ENCODE results near the gene COL24A1.

The COL24A1 gene

DNA sequence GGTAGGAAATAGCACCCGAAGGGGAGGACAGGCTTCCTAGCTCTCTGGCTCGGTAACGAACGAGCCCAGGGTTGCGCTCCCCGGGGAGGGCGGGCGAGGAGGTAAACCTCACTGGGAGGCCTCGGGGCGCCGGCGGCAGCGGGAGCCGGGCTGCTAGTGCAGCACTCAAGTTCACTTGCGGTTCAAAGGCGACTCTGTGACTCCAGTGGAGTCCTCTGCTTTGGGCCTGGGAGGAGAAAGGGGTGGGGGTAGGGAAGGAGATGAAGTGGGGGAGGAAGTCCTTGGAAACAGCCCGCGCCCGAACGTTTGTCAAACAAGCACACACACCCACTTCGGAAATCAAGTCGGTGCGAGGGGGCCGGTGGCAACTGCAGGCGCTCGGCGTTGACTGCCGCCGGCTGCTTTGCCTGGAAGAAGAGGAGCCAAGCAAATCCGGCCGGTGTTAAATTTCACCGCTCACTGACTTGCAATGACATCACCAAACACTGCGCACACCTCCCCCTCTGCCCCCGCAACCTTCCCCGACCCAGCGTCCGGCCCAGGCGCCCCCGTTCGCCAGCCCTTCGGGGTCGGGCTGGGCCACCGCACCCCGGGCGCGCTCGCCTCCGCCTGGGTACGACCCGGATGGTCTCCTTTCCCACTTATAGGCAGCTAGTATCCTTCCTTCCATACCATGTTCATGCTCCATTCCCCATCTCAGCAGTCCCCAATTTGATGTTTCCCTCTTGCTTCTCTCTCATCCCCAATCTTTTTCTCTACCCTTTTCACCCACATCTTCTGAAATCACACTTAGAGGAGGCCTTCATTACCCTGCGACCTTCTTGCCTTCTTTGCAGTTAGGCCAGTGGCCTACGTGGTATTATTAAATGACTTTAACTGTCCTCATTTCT is at the start of gene COL24A1:
TSS of gene COL24A1 (minus strand) at position 207 of the 890 bp plus-strand sequence. CDS start 376 bp downstream, outside the sequence.
- no peak for DNase-seq

DNA sequence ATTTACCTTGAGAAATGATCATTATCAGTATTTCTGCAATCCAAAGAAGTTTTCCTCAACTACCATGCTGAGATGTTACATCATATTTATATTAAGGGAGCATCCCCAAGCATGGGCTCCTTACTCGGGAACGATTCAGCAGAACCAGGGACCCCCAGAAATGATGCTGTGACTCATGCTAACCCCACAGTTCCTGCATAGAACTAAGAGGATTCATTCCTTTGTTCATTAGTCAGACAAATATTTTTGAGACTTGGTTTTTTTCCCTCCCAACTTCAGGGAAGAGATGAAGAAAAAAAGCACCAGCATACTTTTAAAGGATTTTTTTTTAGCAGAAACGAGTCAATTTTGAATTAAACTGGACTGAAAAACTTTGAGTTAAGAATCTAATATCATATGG is 49.2 kb upstream of the COL24A1 start:
- no peak for DNase-seq

DNA sequence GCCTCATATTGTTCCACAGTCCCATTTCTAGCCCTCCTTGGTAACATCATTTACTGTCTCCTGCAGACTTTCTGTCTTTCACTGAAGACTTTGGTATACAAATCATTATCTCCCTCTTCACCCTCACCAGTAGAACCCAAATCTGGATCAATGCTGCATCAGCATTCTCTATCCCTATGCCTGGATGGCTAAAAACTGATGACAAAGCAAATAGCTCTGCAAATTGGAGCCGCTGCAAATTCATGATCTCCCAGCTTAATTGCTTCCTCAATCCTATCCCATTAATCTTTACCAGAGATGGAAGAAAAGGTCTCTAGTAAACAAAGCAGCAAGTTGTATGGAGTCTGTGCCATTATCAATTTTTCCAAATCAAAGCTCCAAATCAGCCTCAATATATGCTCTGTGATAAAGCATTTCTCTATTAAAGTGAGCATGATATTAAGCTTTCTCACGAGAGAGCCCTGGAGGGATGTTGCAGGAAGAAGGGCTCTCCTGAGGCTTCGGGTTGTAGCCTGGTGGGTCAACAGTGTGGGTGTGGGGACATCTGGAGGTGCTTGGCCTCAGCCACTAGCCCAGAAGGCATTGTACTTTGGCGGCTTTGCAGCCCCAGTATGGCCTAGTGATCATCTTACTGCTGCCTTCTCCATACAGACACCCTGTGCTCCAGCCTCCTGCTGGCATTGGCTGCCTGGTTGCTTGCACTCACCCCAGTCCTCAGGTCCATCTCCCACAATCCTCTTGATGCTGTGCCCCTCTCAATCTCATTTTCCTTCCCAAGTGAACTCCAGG is 46.2 kb upstream of the COL24A1 start:
- no peak for DNase-seq

DNA sequence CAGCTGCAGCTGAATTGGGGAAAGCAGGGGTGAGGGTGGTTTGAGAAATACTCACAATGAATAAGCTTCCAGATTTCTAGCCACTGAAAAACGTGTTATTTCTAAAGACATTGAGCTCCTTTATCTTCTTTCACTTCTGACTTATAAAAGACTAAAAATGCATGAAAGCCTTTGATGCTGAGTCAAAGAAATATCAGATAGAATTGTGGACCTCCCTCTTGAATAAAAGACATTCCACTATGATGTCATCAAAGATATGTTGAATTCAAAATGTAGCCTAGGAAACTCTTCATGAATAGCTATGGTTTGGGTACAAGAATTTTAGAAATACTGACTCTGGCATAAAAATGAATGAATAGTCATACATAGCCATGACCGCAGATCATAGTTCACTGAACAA is 44.7 kb upstream of the COL24A1 start:
- no peak for DNase-seq

DNA sequence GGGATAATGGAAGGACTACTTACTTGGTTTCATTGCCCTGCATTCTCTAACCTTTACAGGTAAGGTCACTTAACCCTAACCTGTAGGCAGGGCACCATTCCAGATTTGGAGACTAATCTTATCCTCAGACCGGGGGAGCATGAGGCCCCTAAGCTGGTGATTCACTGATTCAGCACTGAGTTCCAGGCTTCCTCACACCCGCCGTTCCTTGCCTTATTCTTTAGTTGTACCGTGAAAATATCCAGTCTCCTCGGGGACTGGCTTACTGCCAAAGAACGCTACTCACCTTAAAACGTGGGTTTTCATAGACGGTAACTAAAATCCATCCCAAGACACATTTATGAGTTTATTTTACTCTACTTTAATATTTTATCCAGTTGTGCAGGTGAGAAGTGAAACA is 44.3 kb upstream of the COL24A1 start:
- DNase-seq, result no peak

DNA sequence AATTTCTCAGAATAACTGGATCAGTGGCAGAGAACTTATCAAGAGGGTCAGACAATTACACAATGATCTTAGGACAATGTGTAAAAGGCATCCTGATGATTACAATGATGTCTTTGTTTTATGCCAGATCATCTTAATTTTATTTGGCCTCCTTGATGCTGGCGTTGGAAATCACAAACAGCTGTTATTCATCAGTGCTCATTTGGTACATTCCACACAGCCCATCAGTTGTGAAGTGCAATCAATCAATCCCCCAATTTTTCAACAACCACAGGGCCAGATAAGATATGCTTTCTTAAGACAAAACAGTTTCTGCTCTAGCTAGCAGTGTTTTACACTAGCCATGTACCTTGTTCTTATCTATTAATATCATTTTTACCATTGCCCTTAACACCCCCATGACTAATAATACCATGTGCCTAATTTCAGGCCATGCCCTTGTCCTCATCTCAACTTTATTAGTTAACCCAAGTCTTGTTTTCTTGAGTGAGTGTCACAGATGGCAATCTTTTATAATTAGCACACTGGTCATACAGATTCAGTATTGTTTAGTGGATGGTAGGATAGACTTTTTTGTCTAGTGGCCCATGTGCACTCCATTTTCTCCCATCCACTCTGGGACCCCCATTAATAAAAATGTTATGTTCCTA is 40.8 kb upstream of the COL24A1 start:
- DNase-seq, result no peak

DNA sequence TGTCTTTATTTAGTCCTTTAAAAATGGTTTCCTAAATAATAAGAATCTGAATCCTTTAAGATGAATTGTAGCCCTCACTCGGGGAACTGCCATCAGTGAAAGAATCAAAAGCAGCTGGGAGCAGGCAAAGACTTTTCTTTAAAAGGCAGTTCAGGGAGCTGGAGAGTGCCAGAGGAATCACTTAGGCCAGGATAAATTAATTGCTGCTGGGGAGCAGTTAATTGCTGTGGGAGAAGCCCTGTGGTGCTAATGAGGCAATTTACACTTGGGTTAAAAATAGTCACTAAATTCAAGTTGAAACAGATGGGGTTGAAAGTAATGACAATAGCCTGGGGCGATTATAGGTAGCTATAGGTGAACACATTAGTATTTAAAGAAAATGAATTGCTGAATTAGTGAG is 38.7 kb upstream of the COL24A1 start:
- DNase-seq, result no peak

DNA sequence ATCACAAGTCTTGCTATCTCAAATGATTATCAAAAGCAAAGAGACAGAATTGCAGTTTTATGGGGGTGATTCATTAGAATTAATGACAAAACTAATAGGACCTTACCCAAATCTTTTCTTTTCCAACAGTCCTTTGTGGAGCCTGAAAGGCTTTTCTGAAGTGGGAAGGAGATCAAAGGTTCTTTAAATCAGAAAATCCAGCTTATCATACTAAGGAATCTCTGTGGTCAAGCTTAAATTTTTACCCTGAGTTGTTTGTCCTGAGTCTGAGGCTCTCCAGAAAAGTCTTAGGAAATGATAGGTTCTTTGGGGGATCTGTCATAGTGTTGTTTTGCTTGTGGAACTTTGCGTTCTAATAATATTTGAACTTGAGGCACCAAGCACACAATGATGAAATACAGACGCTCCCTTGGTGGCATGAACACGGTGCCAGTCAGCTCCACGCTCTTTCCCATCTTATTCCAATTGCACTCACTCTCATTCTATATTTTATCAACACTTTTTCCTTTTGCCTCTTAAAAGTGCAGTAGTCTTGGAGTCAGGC is 38.0 kb upstream of the COL24A1 start:
- DNase-seq, result no peak

DNA sequence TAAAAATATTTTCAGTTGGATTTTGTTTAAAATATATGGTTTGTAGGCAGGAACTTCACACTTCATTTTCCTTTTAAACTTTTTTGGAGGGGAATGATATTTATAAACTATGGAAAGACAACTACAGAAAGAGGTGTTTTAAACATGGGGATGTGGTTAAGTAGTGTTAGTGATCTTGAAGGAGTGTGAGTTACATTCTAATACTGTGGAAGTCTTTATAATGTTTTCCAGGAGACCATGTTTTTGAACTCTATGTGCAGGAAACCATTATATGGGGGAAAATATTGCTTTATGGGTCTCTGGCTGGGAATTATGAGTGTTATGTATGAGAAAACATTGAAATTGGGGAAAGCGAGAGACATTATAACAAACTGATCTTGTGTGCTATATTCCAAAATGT is 35.8 kb upstream of the COL24A1 start:
- no peak for DNase-seq

DNA sequence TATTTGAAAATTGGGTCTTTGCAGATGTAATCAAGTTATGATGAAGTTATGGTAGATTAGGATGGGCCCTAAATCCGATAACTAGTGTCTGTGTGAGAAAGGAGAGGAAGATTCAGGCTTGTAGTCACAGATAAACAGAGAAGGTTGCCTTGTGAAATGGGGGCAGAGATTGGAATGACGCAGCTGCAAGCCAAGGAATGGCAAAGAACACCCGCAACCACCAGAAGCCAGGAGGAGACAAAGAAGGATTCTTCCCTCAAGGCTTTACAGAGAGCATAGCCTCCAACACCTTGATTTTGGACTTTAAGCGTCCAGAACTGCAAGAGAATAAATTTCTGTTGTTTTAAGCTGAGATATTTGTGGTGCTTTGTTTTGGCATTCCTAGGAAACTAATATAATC is 35.4 kb upstream of the COL24A1 start:
- no peak for DNase-seq

DNA sequence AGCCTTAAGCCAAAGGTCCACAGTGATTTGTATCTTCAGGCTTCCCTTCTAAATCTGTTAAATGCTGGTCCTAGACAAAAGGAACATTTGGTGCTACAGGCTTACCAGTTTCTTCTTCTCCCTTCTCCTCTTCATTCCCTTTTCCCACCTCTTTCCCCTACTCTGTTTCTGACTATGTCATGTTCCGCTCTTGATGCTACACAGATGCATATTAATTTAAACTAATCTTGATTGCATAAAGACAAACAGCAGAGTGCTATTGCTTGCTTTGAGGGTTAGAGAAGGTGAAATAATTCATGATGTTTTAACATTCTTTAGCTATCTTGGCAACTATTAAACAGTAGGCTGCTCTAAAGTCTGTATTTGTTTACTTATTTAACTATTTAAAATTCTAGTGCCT is 34.3 kb upstream of the COL24A1 start:
- DNase-seq, result no peak

DNA sequence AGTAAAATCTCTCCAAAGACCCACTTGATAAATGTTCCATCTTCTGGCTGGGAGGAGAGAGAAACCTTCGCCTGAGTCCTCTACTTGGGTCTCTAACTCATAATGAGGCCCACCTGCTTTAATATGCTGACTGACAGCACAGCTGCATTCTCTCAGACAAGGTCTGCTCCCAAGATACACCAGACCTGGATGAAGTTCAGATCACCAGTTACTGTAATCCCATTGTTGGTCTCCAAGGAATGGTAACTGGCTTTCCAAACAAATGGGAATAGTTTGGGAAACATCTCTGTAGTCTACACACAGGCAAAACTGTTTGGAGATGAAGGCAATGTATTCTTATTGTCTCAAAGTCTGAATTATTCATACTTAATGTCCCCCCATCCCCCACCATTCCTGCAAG is 27.9 kb upstream of the COL24A1 start:
- DNase-seq, result no peak

DNA sequence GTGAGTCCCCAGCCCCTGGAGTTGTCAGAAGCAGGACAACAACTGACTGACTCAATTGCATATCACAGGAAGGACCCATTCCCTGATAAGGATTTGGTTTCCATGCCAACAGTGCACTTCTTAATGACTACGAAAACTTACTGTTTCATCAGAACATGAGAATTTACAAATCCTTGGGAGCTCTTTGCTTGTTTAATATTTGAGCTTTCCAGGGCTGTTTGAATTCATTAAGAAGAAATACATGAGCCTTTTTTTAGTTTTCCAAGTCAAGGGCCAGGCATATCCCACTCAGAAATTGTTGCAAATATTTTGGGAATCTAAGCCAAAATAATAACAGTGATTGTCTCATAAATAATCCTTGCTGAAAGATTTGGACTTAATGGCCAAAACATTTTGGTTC is 27.2 kb upstream of the COL24A1 start:
- DNase-seq, result no peak

DNA sequence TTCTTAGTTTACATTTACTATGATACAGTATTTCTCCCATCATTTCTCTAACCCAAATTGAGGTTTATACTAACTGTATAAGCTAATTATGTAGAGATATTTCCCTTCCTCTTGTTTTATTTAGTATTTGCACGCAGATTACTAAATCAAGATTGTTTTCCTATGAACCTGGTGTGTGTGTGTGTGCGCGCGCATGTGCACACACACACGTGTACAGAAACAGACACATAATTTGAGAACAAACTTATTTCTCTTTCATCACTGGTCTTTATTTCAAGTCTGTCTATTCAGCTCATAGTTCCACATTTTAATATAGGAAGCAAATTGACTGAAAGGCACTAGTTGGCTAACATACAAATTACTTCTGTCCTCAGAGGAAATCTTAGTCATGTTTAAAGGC is 19.7 kb upstream of the COL24A1 start:
- DNase-seq, result no peak

DNA sequence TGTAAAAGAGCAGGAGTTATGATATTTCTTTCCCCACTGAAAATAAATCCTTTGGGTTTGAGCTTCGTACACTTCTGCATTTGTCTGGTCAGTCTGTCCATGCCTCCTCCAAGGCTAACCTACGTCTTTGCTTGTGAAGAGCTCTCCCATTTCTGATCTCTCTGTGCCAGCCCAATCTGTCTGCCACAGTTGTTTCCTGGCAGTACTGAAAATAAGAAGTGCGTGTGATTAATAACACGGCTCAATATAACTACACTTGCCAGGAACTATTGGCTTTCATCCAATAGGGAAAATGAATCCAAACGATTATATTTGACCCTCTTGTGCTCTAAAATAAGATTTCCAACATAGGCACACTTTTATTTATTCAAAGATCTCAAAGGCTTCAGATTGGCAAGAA is 19.2 kb upstream of the COL24A1 start:
- no peak for DNase-seq

DNA sequence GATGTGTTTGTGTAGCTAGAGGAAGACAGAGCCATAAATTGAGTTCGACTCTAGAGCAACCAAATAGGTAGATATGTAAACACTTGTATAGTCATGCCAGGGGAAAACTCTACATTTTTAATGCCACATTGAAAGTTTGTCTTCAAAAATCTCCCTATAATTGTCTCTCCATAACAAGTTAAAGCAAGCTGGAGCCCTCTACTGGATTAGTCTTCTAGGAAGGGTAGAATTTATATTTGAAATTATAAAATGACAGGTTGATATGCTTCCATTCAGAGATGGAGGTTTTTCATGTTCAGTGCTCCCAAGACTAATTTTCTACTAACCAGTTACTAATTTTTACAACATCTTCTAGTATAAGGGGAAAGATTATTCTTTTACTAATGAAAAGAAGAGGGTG is 13.1 kb upstream of the COL24A1 start:
- DNase-seq, result no peak

DNA sequence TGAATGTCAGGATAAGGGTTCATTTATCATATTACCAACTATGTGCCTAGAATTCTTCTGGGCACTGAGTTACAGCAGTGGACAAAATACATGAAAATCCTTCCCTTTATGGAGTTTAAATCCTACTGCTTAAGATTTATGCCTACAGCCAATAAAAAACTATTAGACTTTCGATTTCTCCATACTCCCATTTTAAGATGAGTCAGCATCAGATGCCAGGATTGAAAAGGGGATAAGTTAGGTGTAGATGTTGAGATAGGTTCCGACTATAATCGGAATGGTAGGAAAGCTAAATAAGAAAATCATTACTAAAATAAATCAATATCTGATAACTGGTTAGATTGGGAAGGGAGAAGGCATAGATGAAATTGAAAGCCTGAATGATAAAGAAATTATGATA is 3.2 kb upstream of the COL24A1 start:
- DNase-seq, result no peak

DNA sequence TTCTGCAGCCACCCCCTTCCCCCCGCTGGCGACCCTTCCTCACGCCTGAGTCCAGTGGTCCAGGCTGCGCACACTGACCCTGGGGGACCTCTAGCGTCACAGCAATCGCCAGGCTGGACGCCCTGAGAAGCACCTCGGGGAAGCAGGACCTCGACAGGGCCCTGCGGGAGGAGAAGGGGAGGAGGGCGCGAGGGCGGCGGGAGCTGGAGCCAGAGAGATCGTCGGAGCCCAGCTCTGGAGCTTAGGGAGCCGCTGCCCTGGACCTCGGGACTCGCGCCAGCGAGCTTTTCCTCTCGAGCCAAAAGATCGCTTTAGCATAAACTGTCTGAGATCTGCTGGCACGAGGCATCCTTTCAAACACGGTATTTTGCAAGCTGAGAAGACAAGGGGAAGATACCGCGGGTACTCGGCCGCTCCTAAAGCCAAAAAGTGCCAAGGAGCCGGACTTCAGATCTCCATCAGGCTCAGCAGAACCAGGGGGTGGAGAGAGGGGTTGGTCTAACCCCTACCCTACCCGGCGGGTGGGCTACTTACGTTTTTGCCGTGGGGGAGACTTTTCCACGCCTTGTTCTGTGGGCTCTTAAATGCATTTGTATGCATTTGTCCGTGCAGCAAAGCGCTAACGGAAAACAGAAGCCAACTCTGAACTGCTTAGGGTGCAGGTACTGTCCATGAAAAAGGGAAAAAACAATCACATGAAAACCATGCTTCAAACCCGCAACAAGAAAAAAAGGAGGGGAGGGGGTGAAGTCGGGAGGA is 586 bp downstream of the COL24A1 start:
- no peak for DNase-seq

DNA sequence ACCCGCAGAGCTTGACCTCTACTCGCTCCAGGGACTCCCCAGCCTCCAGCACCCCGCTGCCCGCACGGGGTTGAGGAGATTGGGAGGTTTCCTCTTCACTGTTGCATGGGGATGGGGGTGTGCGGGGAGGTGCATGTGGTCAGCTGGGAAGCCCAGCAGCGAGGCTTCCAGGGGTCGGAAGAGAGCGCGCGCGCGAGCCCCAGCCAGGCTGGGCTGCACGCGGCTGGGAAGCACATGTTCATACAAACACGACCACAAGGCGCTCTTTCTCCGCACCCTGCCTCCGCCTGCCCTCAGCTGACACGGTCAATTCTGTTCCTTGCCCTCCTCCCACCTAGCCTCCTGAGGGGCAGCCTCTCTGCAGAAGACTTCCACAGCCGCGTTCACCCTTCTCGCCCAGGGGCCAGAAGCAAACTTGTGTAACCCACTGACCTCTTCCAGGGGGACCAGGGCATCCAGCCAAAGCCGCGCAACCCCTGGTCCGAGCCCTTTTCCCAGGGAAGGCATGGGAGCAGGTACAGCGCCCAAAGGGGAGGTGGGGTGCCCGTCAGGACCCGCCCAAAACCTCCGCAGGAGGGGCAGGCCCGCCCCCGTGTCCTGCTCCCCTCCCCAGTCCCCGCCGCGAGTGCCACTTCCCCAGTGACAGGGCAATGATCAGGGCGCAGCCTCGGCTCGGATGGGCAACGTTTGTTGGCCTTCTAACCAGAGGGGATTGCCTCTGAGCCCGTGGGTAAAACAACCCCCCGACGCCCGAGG is 1.3 kb downstream of the COL24A1 start:
- no peak for DNase-seq

DNA sequence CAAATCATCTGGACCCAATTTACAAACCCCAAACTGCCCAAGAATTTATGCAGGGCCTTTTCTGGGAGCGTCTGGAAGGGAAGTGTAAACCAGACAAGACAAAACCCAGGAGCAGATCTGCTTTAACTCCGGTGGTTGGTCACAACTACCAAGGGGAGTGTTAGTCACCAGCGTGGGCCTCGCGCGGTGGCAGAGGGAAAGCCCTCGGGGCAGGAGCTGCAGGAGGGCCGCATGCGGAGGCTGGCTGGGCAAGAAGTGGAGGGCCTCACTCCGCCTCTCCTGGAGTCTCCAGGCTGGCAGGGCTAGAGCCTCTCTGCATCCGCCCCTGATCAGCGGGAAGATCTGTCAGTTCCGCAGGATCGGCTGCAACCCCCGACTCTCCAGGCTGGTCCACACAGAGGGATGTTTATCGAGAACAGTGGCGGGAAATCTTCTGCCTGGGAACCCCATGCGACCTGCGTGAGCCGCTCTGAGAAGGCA is 2.0 kb downstream of the COL24A1 start:
- DNase-seq, result no peak

DNA sequence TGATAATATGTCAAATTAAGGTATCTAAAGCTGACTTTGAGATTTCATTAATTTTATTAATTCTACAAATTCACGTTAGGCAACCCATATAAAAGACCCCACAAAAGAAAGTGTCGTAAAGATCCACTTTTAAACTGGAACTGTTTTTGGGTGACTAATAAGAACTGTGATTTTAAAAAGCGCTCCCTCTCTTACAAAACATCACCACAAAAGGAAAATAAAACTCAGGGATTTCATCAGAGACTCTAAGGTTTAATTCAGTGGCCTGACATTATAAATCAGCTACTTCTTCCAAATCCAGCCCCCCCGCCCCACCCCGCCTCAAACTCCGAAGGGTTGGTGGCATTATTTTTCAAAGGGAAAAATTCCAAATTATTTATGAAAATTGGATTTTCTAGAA is 2.7 kb downstream of the COL24A1 start:
- DNase-seq, result no peak

DNA sequence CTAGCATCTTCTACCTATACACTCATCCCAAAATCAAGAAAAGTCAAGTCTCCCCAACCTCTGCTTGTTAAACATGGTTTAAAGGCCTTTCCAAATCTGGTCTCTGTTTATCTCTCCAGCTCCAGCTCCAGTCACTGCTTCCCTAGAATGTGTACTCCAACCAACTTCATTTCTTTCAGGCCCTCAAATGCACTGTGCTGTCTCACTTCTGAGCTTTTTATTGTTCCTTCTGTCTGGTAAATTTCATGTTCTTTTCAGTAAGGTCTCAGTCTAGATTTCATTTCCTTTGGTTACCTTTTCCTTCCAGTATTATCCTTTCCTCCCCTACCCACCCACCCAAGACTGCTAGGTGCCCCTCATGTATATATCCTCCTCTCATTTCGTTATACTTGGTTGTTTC is 3.7 kb downstream of the COL24A1 start:
- DNase-seq, result no peak

Data from stimulated activated CD4-positive, alpha-beta T cell treated with anti-CD3 and anti-CD28 coated beads, Interleukin-4, amount 100 ng/mL, for 4 hours (primary cell).